BLaER1 treated with 17β-estradiol and CSF1 and Interleukin-3, amounts not matched to agents 10 nM and 100 nM (cell line): ENCODE measurements around the gene TBC1D23.

Source experiments
- H3K27ac ChIP-seq, 11 experiments: shearing (Covaris generic); formaldehyde crosslinking; 2 replicates each; pipeline ENCODE4 v1.8.1; 2022
- H3K27me3 ChIP-seq, 11 experiments: shearing (Covaris generic); formaldehyde crosslinking; 2 replicates each; pipeline ENCODE4 v1.8.1; 2022
- H3K36me3 ChIP-seq, 11 experiments: shearing (Covaris generic); formaldehyde crosslinking; 2 replicates each; pipeline ENCODE4 v1.8.1; 2022
- H3K4me1 ChIP-seq, 10 experiments: shearing (Covaris generic); formaldehyde crosslinking; 2 replicates each; pipeline ENCODE4 v1.8.1; 2022
- H3K4me2 ChIP-seq, 11 experiments: shearing (Covaris generic); formaldehyde crosslinking; 2 replicates each; pipeline ENCODE4 v1.8.1; 2022
- H3K4me3 ChIP-seq, 10 experiments: shearing (Covaris generic); formaldehyde crosslinking; 2 replicates each; pipeline ENCODE4 v1.8.1; 2022
- H3K9ac ChIP-seq, 11 experiments: shearing (Covaris generic); formaldehyde crosslinking; 2 replicates each; pipeline ENCODE4 v1.8.1; 2022
- H3K9me3 ChIP-seq, 11 experiments: shearing (Covaris generic); formaldehyde crosslinking; replicated peaks in 1 of 11; 2 replicates each; pipeline ENCODE4 v1.8.1; 2022
- H4K20me1 ChIP-seq, 11 experiments: shearing (Covaris generic); formaldehyde crosslinking; 2 replicates each; pipeline ENCODE4 v1.8.1; 2022
- Cebpa-rat ChIP-seq, 11 experiments: shearing (Covaris generic); IDR thresholded peaks; 2 replicates each; pipeline ENCODE4 v1.8.1; 2022

TBC1D23 gene

GRCh38 chr3:100274361-100274760 lies 13.6 kb downstream of the TBC1D23 start:
- no peak overlapping the region for H3K4me3 ChIP-seq
- TF ChIP-seq Cebpa-rat (IDR thresholded peaks at IDR 0.05), result no peak
- H3K4me1 ChIP-seq, result peaks cover 0 to 18% (median 2%) of the 10 kb centered on the region in 10 experiments; a peak in 7 of 20 replicates
- no peak overlapping the region for H3K4me2 ChIP-seq
- H3K27me3 ChIP-seq, result no peaks in the 10 kb centered on the region
- H4K20me1 ChIP-seq, result peaks cover 24 to 90% (median 57%) of the 10 kb centered on the region in 11 experiments; a peak in 20 of 22 replicates
- no peak overlapping the region for H3K27ac ChIP-seq
- H3K9ac ChIP-seq, result no peak overlapping the region
- no peaks in the 10 kb centered on the region for H3K9me3 ChIP-seq
- peaks cover 0 to 6% (median 0%) of the 10 kb centered on the region in 11 experiments; a peak in 6 of 22 replicates for H3K36me3 ChIP-seq

DNA sequence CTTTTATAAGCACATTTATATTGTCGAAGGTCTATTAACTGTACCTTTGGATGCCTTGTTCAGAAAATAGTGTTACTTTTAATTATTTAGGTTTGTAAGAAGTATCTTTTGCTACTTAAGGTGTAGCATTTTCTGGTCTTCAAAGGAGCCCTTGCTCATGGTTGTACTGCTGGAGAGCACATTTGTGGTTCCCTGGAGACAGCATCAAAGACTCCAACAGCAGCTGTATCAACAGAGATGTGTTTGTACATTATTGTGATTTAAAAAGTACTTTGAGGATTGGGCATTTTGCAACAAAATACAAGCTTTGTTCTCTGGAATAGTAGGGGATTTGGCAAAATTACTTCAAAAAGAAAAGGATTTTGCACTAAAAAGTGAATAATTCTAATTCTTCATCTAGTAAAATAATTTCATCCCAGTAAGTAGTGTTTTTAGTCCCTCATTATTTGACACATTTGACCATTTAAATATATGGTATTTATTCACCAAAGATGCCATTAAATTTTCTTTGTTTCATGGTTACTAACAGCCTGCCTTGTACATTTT lies 16.5 kb downstream of the TBC1D23 start:
- peaks cover 11 to 78% (median 37%) of the 10 kb centered on the region in 11 experiments; a peak in 19 of 22 replicates for H4K20me1 ChIP-seq
- no peak for TF ChIP-seq Cebpa-rat (IDR thresholded peaks at IDR 0.05)
- no peaks in the 10 kb centered on the region for H3K9me3 ChIP-seq
- no peak overlapping the region for H3K27ac ChIP-seq
- H3K4me2 ChIP-seq, result no peak overlapping the region
- H3K36me3 ChIP-seq, result peaks cover 16 to 35% (median 24%) of the 10 kb centered on the region in 11 experiments
- peaks cover 0 to 9% (median 0%) of the 10 kb centered on the region in 10 experiments; a peak in 1 of 20 replicates for H3K4me1 ChIP-seq
- no peaks in the 10 kb centered on the region for H3K27me3 ChIP-seq
- H3K9ac ChIP-seq, result no peak overlapping the region
- no peak overlapping the region for H3K4me3 ChIP-seq

DNA sequence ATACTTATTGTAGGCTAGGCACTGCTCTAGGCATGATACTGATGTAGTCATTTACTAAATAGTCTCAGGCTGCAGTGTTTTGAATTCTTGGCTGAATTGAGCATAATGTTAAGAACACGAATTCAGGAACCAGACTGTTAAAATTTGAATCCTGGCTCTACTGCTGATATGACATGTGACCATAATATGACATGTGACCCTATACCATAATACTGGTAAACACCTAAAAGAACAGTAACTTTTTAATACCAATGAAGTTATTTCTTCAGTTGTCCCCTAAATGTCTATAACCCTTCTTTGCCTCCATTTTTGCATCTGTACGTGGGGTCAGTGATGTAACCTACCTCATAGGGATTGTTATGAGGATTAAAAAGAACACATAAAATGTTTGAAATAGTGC lies 18.1 kb downstream of the TBC1D23 start:
- no peak overlapping the region for H3K27ac ChIP-seq
- no peaks in the 10 kb centered on the region for H3K9me3 ChIP-seq
- H3K4me3 ChIP-seq, result no peak overlapping the region
- TF ChIP-seq Cebpa-rat (IDR thresholded peaks at IDR 0.05), result no peak
- no peak overlapping the region for H3K4me2 ChIP-seq
- H4K20me1 ChIP-seq, result peaks cover 11 to 71% (median 36%) of the 10 kb centered on the region in 11 experiments; a peak in 19 of 22 replicates
- H3K4me1 ChIP-seq, result peaks cover 0 to 9% (median 0%) of the 10 kb centered on the region in 10 experiments; a peak in 1 of 20 replicates
- no peaks in the 10 kb centered on the region for H3K27me3 ChIP-seq
- H3K9ac ChIP-seq, result no peak overlapping the region
- H3K36me3 ChIP-seq, result peaks cover 29 to 51% (median 39%) of the 10 kb centered on the region in 11 experiments

DNA sequence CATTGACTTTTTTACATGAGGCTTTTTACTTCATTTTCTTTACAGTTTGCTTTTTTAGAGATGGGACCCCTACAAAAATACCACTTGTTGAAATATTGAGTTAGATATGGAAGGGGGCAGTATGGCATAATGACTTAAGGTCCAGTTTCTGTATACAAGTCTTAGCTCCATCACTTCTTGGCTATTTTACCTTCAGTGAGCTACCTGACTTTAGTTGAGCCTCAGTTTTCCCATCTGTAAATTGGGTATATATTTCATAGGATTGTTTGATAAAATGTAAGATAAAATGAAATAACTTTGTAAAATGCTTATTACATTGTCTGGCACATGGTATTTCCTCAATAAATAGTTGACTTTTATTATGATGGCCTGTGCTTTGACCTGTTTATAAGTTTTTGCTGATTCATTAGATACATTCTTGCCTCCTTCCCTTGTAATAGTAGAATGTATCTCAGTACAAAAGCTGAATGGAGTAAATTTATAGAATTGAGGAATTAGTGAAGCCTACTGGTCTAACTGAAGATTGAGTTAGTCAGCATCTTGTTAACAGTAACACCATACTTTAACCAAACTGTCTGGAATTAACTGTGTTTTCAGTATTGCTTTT lies 27.6 kb downstream of the TBC1D23 start:
- H3K27me3 ChIP-seq, result no peaks in the 10 kb centered on the region
- H4K20me1 ChIP-seq, result peaks cover 0 to 16% (median 0%) of the 10 kb centered on the region in 11 experiments; a peak in 6 of 22 replicates
- TF ChIP-seq Cebpa-rat (IDR thresholded peaks at IDR 0.05), result no peak
- H3K27ac ChIP-seq, result no peak overlapping the region
- H3K4me1 ChIP-seq, result peaks cover 10 to 19% (median 10%) of the 10 kb centered on the region in 10 experiments; a peak in 19 of 20 replicates
- H3K36me3 ChIP-seq, result peaks cover 55 to 88% (median 69%) of the 10 kb centered on the region in 11 experiments
- no peak overlapping the region for H3K4me3 ChIP-seq
- no peak overlapping the region for H3K9ac ChIP-seq
- peak overlapping the region in 4 of 11 experiments; percentile 3 to 37 (median 17); a peak in 6 of 22 replicates for H3K4me2 ChIP-seq
- H3K9me3 ChIP-seq, result no peaks in the 10 kb centered on the region

- no peak overlapping the region for H3K9ac ChIP-seq
- peaks cover 0 to 16% (median 0%) of the 10 kb centered on the region in 11 experiments; a peak in 6 of 22 replicates for H4K20me1 ChIP-seq
- H3K9me3 ChIP-seq, result no peaks in the 10 kb centered on the region
- H3K27me3 ChIP-seq, result no peaks in the 10 kb centered on the region
- H3K4me3 ChIP-seq, result no peak overlapping the region
- H3K36me3 ChIP-seq, result peaks cover 51 to 87% (median 68%) of the 10 kb centered on the region in 11 experiments
- peaks cover 10 to 19% (median 10%) of the 10 kb centered on the region in 10 experiments; a peak in 19 of 20 replicates for H3K4me1 ChIP-seq
- no peak overlapping the region for H3K27ac ChIP-seq
- TF ChIP-seq Cebpa-rat (IDR thresholded peaks at IDR 0.05), result no peak
- H3K4me2 ChIP-seq, result peak overlapping the region in 8 of 11 experiments; percentile 3 to 41 (median 22); a peak in 9 of 22 replicates
These were observed 28.5 kb downstream of the TBC1D23 start for GRCh38 chr3:100289339-100289738.

- no peak for TF ChIP-seq Cebpa-rat (IDR thresholded peaks at IDR 0.05)
- H4K20me1 ChIP-seq, result peaks cover 0 to 6% (median 0%) of the 10 kb centered on the region in 11 experiments; a peak in 3 of 22 replicates
- no peak overlapping the region for H3K4me2 ChIP-seq
- H3K9me3 ChIP-seq, result no peaks in the 10 kb centered on the region
- H3K27ac ChIP-seq, result no peak overlapping the region
- H3K27me3 ChIP-seq, result no peaks in the 10 kb centered on the region
- H3K4me3 ChIP-seq, result no peak overlapping the region
- H3K4me1 ChIP-seq, result peaks cover 0 to 3% (median 0%) of the 10 kb centered on the region in 10 experiments; a peak in 5 of 20 replicates
- no peak overlapping the region for H3K9ac ChIP-seq
- peaks cover 51 to 94% (median 73%) of the 10 kb centered on the region in 11 experiments for H3K36me3 ChIP-seq
These were observed 34.3 kb downstream of the TBC1D23 start for GRCh38 chr3:100295089-100295488.

DNA sequence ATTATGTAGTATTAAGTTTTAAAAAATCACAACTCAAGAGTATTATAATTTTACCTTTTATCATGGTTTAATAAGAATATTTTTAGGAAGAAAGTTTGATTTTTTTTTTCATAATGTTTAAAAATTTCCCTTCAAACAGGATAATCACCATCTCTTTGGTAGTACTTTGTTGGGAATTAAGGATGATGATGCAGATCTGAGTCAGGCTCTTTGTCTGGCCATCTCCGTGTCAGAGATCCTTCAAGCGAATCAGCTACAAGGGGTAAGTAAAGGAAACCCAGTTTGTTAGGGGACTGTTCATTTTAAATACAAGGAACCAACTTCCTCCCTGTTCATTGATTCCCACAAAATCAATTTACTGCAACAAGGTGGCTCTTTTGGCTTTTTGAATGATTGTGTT lies 37.0 kb downstream of the TBC1D23 start:
- H4K20me1 ChIP-seq, result peaks cover 0 to 3% (median 0%) of the 10 kb centered on the region in 11 experiments; a peak in 1 of 22 replicates
- no peaks in the 10 kb centered on the region for H3K9me3 ChIP-seq
- no peak overlapping the region for H3K4me3 ChIP-seq
- H3K27me3 ChIP-seq, result no peaks in the 10 kb centered on the region
- H3K4me1 ChIP-seq, result no peaks in the 10 kb centered on the region
- TF ChIP-seq Cebpa-rat (IDR thresholded peaks at IDR 0.05), result no peak
- no peak overlapping the region for H3K4me2 ChIP-seq
- H3K36me3 ChIP-seq, result peaks cover 51 to 97% (median 69%) of the 10 kb centered on the region in 11 experiments
- no peak overlapping the region for H3K27ac ChIP-seq
- no peak overlapping the region for H3K9ac ChIP-seq

GRCh38 chr3:100299016-100299415 lies 38.2 kb downstream of the TBC1D23 start:
- H3K9me3 ChIP-seq, result no peaks in the 10 kb centered on the region
- H3K27ac ChIP-seq, result no peak overlapping the region
- no peak overlapping the region for H3K9ac ChIP-seq
- H4K20me1 ChIP-seq, result peaks cover 0 to 3% (median 0%) of the 10 kb centered on the region in 11 experiments; a peak in 1 of 22 replicates
- H3K4me3 ChIP-seq, result no peak overlapping the region
- H3K4me1 ChIP-seq, result no peaks in the 10 kb centered on the region
- no peak for TF ChIP-seq Cebpa-rat (IDR thresholded peaks at IDR 0.05)
- H3K36me3 ChIP-seq, result peaks cover 43 to 99% (median 75%) of the 10 kb centered on the region in 11 experiments
- H3K4me2 ChIP-seq, result no peak overlapping the region
- no peaks in the 10 kb centered on the region for H3K27me3 ChIP-seq

GRCh38 chr3:100306695-100307094 lies 45.9 kb downstream of the TBC1D23 start:
- Histone ChIP-seq H3K4me3 (no peak overlapping the region), H3K36me3 (peaks cover 20 to 97% (median 57%) of the 10 kb centered on the region in 11 experiments), H3K27me3 (no peaks in the 10 kb centered on the region), H3K9ac (no peak overlapping the region), H3K4me1 (no peaks in the 10 kb centered on the region), H4K20me1 (peaks cover 0 to 3% (median 0%) of the 10 kb centered on the region in 11 experiments; a peak in 1 of 22 replicates), H3K4me2 (no peak overlapping the region), H3K9me3 (no peaks in the 10 kb centered on the region), H3K27ac (no peak overlapping the region)
- no peak for TF ChIP-seq Cebpa-rat (IDR thresholded peaks at IDR 0.05)
